GM23338 (cell line): ENCODE measurements around the gene FZD2. TPM values are rescaled to one million over a fixed set of nuclear protein-coding genes. Genes with fewer than 3 reads are reported as not detected.
A peak's percentile ranks its signal among the peaks of the same experiment; 100 is the strongest.

Source experiments
- ATAC-seq: fragments of 200-7000 bp; cut with Tn5 transposase; 3 replicates; pipeline ENCODE4 v1.9.1; 2020
- DNase-seq: peaks from one replicate; pipeline ENCODE4 v3.0.0-alpha.2; 2015; ENCODE audit warnings: low spot score
- H2AFZ ChIP-seq: fragments of 200-600 bp; sonication (generic); 2 replicates; pipeline ENCODE4 v1.8.0; 2016; ENCODE audit warnings: antibody characterized with exemption, mild to moderate bottlenecking, moderate library complexity
- H3F3A ChIP-seq: fragments of 200-600 bp; sonication (generic); replicated peaks from 2 replicates; pipeline ENCODE4 v1.8.0; 2017; ENCODE audit warnings: antibody characterized with exemption, mixed run types, low read depth
- H3K27ac ChIP-seq: fragments of 200-600 bp; sonication (generic); 2 replicates; pipeline ENCODE4 v1.6.1; 2016; ENCODE audit warnings: low read depth
- H3K27me3 ChIP-seq: fragments of 200-600 bp; sonication (generic); 2 replicates; pipeline ENCODE4 v1.8.0; 2016; ENCODE audit warnings: mild to moderate bottlenecking, mixed run types, moderate library complexity; ENCODE audit not compliant: insufficient read depth
- H3K36me3 ChIP-seq: fragments of 200-600 bp; sonication (generic); 2 replicates; pipeline ENCODE4 v1.8.0; 2016; ENCODE audit warnings: mild to moderate bottlenecking; ENCODE audit not compliant: insufficient read depth
- H3K4me1 ChIP-seq: fragments of 200-600 bp; sonication (generic); 2 replicates; pipeline ENCODE4 v1.8.0; 2016; ENCODE audit warnings: mild to moderate bottlenecking, moderate library complexity; ENCODE audit not compliant: insufficient read depth
- H3K4me2 ChIP-seq: fragments of 200-600 bp; sonication (generic); 2 replicates; pipeline ENCODE4 v1.7.1; 2017; ENCODE audit warnings: mixed run types
- H3K4me3 ChIP-seq: fragments of 200-600 bp; sonication (generic); 2 replicates; pipeline ENCODE4 v1.6.1; 2016; ENCODE audit warnings: mixed run types
- H3K79me2 ChIP-seq: fragments of 200-600 bp; sonication (generic); replicated peaks from 2 replicates; pipeline ENCODE4 v1.8.0; 2017; ENCODE audit warnings: mild to moderate bottlenecking; ENCODE audit not compliant: insufficient read depth
- H3K9me2 ChIP-seq: fragments of 200-600 bp; sonication (generic); 2 replicates; pipeline ENCODE4 v1.8.0; 2017; ENCODE audit not compliant: insufficient read depth
- H4K20me1 ChIP-seq: fragments of 200-600 bp; sonication (generic); replicated peaks from 2 replicates; pipeline ENCODE4 v1.8.0; 2017; ENCODE audit warnings: mild to moderate bottlenecking; ENCODE audit not compliant: insufficient read depth
- H3K27ac Mint-ChIP-seq: 2 replicates; pipeline ENCODE4 v1.8.0; 2020; ENCODE audit warnings: inconsistent platforms, mild to moderate bottlenecking, moderate library complexity, mixed read lengths
- H3K27me3 Mint-ChIP-seq: 3 replicates; pipeline ENCODE4 v1.8.0; 2022; ENCODE audit warnings: low read depth, mild to moderate bottlenecking, moderate library complexity, mixed read lengths, inconsistent platforms; ENCODE audit not compliant: insufficient read depth, poor library complexity
- H3K36me3 Mint-ChIP-seq: 3 replicates; pipeline ENCODE4 v1.8.0; 2021; ENCODE audit warnings: low read depth, mild to moderate bottlenecking, inconsistent platforms, moderate library complexity, mixed read lengths
- H3K4me1 Mint-ChIP-seq: 3 replicates; pipeline ENCODE4 v1.8.0; 2020; ENCODE audit warnings: mild to moderate bottlenecking, inconsistent platforms, mixed read lengths
- H3K4me3 Mint-ChIP-seq: 3 replicates; pipeline ENCODE4 v1.8.0; 2021; ENCODE audit warnings: moderate library complexity, mild to moderate bottlenecking, inconsistent platforms, mixed read lengths
- H3K9me3 Mint-ChIP-seq: 3 replicates; pipeline ENCODE4 v1.8.0; 2020; ENCODE audit warnings: moderate library complexity, mild to moderate bottlenecking, inconsistent platforms, mixed read lengths
- CREB1 ChIP-seq: fragments of 250-450 bp; sonication (Bioruptor Pico); IDR thresholded peaks from 2 replicates; pipeline ENCODE4 v1.5.0; 2020; ENCODE audit warnings: low read depth, mild to moderate bottlenecking, moderate library complexity
- CTCF ChIP-seq, 2 experiments: fragments of 200-600 bp in 1 of 2; sonication (generic) in 1 of 2; conservative IDR thresholded peaks; 2 replicates each; pipeline versions ENCODE4 v1.5.1 to v1.6.1; 2016 to 2017; ENCODE audit warnings: antibody characterized with exemption in 2 of 2, low read depth in 2 of 2, mild to moderate bottlenecking in 2 of 2, moderate library complexity in 1 of 2
- EZH2phosphoT487 ChIP-seq: fragments of 200-600 bp; sonication (generic); IDR thresholded peaks from one replicate; pipeline ENCODE4 v1.8.1; 2018; ENCODE audit warnings: antibody characterized with exemption; ENCODE audit not compliant: unreplicated experiment
- JUNB ChIP-seq: IDR thresholded peaks from one replicate; pipeline ENCODE4 v1.6.1; 2016; ENCODE audit warnings: antibody characterized with exemption; ENCODE audit not compliant: unreplicated experiment
- NANOG ChIP-seq: IDR thresholded peaks from 2 replicates; pipeline ENCODE4 v1.6.1; 2016; ENCODE audit warnings: antibody characterized with exemption, borderline replicate concordance
- POLR2AphosphoS5 ChIP-seq: IDR thresholded peaks from 2 replicates; pipeline ENCODE4 v1.6.1; 2016; ENCODE audit warnings: antibody characterized with exemption, low read depth
- REST ChIP-seq: IDR thresholded peaks from one replicate; pipeline ENCODE4 v1.6.1; 2018; ENCODE audit warnings: antibody characterized with exemption; ENCODE audit not compliant: unreplicated experiment
- STAT1 ChIP-seq: IDR thresholded peaks from one replicate; pipeline ENCODE4 v1.6.1; 2016; ENCODE audit warnings: antibody characterized with exemption; ENCODE audit not compliant: unreplicated experiment
- ZNF114 ChIP-seq: fragments of 250-450 bp; sonication (Bioruptor Pico); IDR thresholded peaks from 2 replicates; pipeline ENCODE4 v1.5.0; 2020; ENCODE audit warnings: mild to moderate bottlenecking, moderate library complexity
- ZNF331 ChIP-seq: fragments of 250-450 bp; sonication (Bioruptor Pico); IDR thresholded peaks from 2 replicates; pipeline ENCODE4 v1.5.0; 2020; ENCODE audit warnings: low read depth, mild to moderate bottlenecking, moderate library complexity
- ZNF462 ChIP-seq: fragments of 250-450 bp; sonication (Bioruptor Pico); IDR thresholded peaks from 2 replicates; pipeline ENCODE4 v1.5.0; 2020; ENCODE audit warnings: mild to moderate bottlenecking, moderate library complexity
- polyA plus RNA-seq: library from polyadenylated mRNA; unstranded; fragments of >200 nt; fragmentation: Nextera tagmentation; extraction: Ambion mirVana; gene quantifications from 2 replicates; pipeline ENCODE4 v1.2.1, GENCODE V29; 2016
- total RNA-seq: library from RNA; depleted of rRNA; stranded (reverse); fragments of >200 nt; shearing (Covaris generic); gene quantifications from 2 replicates; pipeline ENCODE4 v1.2.3, GENCODE V29; 2014

The FZD2 gene
- total and polyA plus RNA-seq, 2 experiments from 2014 or later, result 6.2 to 7.6 TPM

GRCh38 chr17:44523672-44523972, 33.7 kb upstream of the FZD2 start:
- DNase-seq (no peak), ATAC-seq (no peak)
- Histone ChIP-seq H3K4me3 (no peak overlapping the region), H3K4me1 (no peaks in the 10 kb centered on the region), H3K27ac (no peak overlapping the region), H4K20me1 (no peaks in the 10 kb centered on the region), H3K9me2 (no peaks in the 10 kb centered on the region), H3K79me2 (no peaks in the 10 kb centered on the region), H2AFZ (peak overlapping the region; percentile 94; the same call in 1 of the 2 replicates), H3K36me3 (no peaks in the 10 kb centered on the region), H3K27me3 (no peaks in the 10 kb centered on the region), H3K4me2 (no peak overlapping the region), H3F3A (0 out of 2 replicates have a peak, but pooled peaks cover 2% of the 10 kb centered on the region)
- TF ChIP-seq JUNB (no peak), EZH2phosphoT487 (no peak), POLR2AphosphoS5 (no peak)
- H3K36me3 Mint-ChIP-seq, result peaks cover 14% of the 10 kb centered on the region
- H3K4me1 Mint-ChIP-seq, result no peaks in the 10 kb centered on the region
- peaks cover 36% of the 10 kb centered on the region for H3K9me3 Mint-ChIP-seq
- H3K27me3 Mint-ChIP-seq, result peaks cover 3% of the 10 kb centered on the region
- H3K27ac Mint-ChIP-seq, result no peak overlapping the region
- no peak overlapping the region for H3K4me3 Mint-ChIP-seq

GRCh38 chr17:44527102-44527501, 30.2 kb upstream of the FZD2 start:
- Mint-ChIP-seq H3K27ac (no peak overlapping the region), H3K27me3 (peaks cover 4% of the 10 kb centered on the region), H3K9me3 (peaks cover 36% of the 10 kb centered on the region), H3K4me3 (no peak overlapping the region), H3K4me1 (peaks cover 2% of the 10 kb centered on the region; the same call in 1 of the 3 replicates), H3K36me3 (peaks cover 14% of the 10 kb centered on the region)
- no peaks in the 10 kb centered on the region for H3K79me2 ChIP-seq
- ATAC-seq (no peak), DNase-seq (no peak)
- H3K27me3 ChIP-seq, result no peaks in the 10 kb centered on the region
- H4K20me1 ChIP-seq, result no peaks in the 10 kb centered on the region
- no peak overlapping the region for H3K4me3 ChIP-seq
- no peak overlapping the region for H3K4me2 ChIP-seq
- 0 out of 2 replicates have a peak, but pooled peaks cover 4% of the 10 kb centered on the region for H3F3A ChIP-seq
- H3K4me1 ChIP-seq, result no peaks in the 10 kb centered on the region
- H3K36me3 ChIP-seq, result no peaks in the 10 kb centered on the region
- H3K27ac ChIP-seq, result no peak overlapping the region
- H2AFZ ChIP-seq, result no peak overlapping the region
- no peaks in the 10 kb centered on the region for H3K9me2 ChIP-seq
- no peak for TF ChIP-seq ZNF462 (CRISPR knock-in tag)
- no peak for TF ChIP-seq STAT1
- TF ChIP-seq POLR2AphosphoS5, result no peak
- no peak for TF ChIP-seq NANOG
- no peak for TF ChIP-seq ZNF331 (CRISPR knock-in tag)
- no peak for TF ChIP-seq CREB1
- no peak for TF ChIP-seq JUNB
- no peak for TF ChIP-seq ZNF114 (CRISPR knock-in tag)
- no peak for TF ChIP-seq EZH2phosphoT487
- no peak for TF ChIP-seq REST
- TF ChIP-seq CTCF (conservative IDR thresholded peaks at IDR 0.05; ENCODE audit: low read depth in 2 of 2), result no peak
